ENCODE measurements around the gene RAD51B. TPM values are rescaled to one million over a fixed set of nuclear protein-coding genes. Genes with fewer than 3 reads are reported as not detected.

The RAD51B gene
- total RNA-seq, 1 donor from 2014 or later: 8.9 TPM

DNA sequence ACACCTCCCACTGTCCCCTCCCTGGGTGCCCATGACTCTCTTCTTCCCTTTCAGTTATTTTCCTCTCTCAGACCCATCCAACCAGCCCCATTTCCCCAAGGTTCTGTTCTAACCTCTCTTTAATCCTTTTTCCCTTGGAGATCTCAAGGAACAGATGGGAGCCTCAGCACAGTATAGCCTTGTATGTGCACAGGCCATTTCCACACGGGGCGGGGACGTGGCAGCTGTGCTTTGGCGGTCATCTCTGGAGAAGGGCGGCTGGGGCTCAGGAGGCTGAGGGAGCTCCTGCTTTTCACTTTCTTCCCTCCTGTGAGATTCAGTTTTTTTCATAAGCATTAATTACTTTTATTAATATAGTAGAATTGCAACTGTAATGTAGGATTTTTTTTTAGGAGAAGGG is 761.1 kb downstream of the RAD51B start:
- DNase-seq (ENCODE audit: low read depth in 2 of 2): no peak

DNA sequence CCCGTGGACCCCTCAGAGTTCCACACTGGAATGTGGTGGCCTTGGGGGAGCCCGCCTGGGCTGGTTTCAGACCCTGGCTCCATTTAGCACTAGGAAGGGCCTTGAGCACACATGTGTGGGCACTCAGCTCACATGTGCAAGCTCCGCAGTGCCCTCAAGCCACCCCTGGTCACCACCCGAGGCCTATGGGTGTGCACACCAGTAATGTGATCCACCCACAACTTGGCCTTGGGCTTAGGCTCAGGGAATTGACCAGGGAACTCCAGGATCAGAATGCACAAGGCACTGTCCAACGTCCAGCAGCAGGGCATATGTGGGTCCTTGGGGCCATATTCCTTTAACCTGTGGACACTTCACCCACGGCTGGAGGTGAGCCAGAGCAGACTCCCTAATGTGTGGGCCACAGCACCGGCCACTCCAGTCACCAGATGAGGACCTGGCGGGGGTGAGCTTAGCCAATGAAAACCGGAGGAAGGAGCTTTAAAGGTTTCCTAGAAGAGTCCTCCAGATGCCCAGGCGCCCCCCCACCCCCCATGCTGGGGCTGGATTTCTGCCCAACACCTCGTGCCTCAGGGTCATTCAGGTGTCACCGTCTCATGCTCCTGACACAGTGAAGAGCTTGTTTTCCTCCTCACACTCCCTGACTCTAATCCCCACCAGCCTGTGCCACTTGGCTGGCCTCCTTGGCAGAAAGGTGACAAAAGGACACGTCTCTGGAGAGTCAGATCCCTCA is 764.1 kb downstream of the RAD51B start:
- no peak for DNase-seq (ENCODE audit: low read depth in 2 of 2)

DNA sequence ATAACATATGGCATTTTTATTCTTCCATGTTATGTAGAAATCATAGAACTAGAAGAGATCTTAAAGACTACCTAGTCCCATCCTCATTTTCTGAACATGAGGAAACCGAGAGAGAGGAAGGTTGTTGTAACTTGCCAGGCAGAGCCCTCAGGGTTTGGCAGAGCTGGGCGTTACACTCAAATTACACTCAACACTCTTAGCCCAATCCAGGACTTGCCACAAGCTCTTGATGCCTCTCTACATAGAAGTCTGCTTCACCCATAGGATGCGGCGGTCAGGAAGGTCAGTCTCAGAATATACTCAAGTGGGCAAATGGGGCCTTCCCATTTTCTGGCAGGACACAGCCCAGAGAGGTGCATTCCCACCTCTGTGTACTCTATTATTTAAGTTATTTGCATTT is 765.2 kb downstream of the RAD51B start:
- DNase-seq (ENCODE audit: low read depth in 2 of 2): no peak

DNA sequence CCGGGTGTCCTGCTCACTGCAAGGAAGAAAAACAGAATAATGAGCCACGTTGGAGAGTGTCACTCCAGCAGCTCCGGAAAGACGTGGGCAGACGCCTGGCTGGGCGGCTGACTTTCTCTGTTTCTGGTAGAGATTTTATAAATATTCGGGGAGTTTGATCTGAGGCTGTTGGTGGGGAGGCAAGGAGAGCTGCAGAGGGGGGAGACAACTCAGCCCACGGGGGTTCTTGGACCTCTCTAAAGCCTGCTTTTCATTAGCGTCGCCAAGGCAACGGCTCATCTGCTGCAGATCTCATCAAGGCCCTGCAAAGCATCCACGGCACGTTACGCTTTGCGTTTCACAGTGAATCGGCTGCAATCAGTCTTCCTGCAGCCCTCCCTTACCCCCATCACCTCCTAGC is 766.1 kb downstream of the RAD51B start:
- no peak for DNase-seq (ENCODE audit: low read depth in 2 of 2)

DNA sequence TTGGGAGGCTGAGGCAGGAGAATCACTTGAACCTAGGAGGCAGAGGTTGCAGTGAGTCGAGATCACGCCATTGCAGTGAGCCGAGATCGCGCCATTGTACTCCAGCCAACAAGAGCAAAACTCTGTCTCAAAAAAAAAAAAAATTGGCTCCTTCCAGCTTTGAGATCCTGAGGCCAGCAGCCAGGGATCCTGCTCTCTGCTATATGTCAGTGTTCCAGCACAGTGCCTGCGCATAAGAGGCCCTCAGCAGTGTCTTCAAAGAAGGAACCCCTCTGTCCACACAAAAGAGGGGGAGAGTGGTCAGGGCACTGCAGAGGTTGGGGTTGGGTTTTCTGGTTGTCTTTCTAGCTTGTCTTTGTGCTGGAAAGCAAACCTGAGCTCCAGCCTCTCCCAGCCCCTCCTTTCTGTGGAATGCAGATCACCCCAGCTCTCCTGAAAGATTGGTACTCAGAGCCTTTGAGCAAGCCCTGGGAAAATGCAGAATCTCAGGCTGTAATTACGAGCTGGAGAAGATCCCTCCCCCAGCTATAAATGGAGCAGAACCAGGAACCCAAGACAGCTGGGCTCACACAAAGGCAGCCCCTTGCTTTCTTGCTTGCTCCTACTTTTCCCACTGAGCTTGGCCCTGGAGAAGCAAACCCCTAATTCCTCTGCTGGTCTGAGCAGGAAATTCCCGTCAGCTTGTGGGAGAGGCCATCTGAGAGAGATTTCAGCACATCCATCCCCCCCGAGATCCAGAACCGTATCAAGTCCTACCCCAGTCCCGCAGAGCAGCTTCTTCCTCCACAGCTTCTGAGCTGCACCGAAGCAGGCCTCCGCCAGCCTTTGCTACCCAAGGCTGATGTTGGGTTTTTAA is 767.5 kb downstream of the RAD51B start:
- no peak for DNase-seq (ENCODE audit: low read depth in 2 of 2)

DNA sequence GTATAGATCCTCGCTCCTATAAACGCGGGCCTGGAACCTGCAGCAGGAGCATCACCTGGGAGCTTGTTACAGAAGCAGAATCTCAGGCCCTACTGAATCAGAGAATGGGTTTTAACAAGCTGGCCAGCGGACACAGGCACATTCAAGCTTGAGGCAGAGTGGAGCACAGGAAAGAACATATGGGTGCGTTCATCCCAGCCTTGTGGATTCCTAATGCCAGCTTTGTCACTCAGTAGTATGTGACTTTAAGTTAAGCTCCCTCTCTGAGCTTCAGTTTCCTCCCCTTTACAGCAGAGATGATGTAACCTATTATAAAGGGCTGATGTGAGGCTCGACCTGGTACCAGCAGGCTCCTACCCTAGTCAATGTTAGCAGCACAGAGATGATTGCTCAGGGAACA is 768.4 kb downstream of the RAD51B start:
- DNase-seq (ENCODE audit: low read depth in 2 of 2): no peak

DNA sequence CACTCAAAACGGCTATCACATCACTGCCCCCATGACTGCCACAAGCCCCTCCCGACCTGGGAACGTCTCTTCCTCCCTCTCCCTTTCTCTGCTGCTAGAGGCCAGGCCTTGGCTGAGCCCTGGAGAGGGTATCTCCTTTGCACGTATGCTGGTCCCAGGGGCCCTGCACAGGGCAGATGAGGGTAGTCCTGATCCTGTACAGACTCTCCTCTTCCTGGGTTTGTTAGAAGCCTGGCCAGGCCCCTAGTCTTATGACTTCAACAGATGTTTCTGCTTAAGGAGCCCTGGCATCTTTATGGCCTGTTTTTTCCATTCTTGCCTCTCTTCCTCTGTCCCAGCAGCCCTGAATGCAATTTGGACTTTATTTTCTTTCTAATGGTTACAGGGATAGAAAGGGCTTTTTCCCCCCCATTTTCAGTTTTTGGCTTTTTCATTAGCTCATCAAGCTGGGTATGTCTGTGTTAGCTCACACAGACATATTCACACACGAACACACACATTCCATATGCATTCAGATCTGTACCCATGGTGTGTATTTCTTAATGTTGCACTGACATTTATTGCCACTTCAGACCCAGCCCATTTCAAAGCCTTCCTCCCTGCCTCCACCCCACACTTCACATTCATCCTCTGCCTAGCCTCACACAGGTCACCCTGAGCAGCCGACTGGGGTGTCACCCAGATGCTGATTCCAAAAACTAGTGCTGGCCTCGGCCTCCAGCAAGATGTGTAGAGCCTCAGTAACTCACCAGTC is 770.0 kb downstream of the RAD51B start:
- no peak for DNase-seq (ENCODE audit: low read depth in 2 of 2)

DNA sequence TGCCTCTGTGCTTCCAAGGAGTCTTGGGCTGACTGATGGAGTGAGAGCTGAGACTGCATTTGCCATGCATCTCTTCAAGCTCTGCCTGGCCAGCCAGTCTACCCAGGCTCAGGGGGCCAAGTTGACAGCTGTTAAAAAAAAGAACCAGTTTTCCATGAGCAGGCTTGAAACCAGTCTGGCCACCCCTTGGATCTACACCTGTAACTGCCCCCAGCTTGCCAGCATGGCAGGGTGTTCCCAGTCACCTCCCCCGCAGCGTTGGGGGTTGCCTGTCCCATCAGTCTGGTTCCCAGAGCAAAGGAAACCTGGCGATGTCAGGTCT is 770.6 kb downstream of the RAD51B start:
- no peak for DNase-seq (ENCODE audit: low read depth in 2 of 2)

DNA sequence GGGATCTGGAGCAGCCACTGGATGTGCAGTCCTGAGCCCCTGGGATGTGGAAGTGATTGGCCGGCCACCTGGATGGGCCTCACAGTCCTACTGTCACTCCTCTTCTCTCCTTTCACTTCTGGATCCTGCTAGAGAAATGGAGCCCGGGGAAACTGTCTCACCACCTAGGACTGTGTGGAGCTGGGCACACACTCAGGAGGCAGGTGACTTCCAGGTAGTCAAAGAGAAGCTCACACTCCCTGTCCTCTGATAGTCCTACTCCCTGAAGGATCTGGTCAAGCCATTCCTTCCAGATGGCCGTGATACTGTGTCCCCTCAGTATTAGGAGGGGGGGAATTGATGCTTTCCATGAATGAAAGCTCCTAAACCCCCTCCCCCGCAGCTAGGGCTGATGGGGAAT is 772.2 kb downstream of the RAD51B start:
- DNase-seq (ENCODE audit: low read depth in 2 of 2): no peak

DNA sequence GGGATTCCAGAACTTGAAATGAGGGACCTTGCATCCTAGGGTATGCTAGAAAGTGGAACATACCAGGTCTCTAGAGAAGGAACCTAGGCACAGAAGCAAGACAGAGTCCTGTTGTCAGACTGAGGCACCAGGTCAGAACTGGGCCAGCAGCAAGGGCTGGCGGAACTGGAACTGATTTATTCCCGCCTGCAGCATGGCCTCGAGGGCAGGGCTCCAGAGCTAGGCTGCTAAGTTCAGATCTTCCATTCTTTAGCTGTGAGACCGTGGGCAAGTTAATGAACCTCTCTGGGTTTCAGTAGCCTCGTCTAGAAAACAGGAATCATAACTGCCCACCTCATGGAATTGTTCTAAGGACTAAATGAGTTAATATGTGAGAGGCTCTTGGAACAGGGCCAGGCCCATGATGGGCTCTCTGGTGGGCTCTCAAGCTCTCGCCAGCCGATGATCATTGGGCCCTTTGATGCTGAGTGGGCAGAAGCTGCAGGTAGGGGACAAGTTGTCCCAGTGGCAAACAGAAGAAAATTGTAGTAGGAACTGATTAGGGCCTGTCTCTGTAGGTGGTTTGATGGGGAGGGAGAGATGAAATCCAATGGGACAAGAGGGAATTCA is 773.5 kb downstream of the RAD51B start:
- DNase-seq (ENCODE audit: low read depth in 2 of 2): no peak

DNA sequence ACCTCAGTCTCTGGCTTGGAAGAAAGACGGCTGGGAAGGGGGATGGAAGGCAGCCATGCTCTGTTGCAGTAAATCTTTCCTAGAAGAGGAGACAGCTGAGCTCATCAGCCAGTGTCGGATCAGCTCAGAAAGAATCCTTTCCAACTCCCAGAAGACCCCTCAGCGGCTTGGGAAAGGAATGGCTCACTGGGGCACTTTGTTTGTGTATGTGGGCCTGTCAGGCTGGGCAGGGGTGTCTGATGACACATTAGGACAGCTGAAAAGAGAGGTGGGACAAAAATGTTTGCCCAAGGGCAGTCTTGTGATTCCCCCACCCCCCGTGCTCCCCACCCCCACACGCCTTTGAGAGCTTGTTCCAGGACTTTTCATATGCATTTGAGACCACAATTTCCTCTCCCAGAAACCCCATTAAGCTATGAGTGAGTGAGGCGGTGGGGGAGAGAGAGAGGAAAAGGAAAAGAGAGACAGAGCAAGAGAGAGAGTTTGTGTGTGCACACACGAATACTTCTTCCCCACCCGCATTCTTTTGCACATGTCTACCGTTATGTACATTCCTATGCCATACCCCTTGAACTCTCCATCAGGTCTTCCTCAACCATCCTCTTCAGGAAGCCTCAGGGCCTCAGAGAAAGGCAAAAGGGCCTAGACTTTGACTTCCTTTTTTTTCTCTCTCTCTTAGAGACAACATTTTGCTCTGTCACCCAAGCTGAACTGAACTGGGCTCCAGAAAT is 774.4 kb downstream of the RAD51B start:
- no peak for DNase-seq (ENCODE audit: low read depth in 2 of 2)

DNA sequence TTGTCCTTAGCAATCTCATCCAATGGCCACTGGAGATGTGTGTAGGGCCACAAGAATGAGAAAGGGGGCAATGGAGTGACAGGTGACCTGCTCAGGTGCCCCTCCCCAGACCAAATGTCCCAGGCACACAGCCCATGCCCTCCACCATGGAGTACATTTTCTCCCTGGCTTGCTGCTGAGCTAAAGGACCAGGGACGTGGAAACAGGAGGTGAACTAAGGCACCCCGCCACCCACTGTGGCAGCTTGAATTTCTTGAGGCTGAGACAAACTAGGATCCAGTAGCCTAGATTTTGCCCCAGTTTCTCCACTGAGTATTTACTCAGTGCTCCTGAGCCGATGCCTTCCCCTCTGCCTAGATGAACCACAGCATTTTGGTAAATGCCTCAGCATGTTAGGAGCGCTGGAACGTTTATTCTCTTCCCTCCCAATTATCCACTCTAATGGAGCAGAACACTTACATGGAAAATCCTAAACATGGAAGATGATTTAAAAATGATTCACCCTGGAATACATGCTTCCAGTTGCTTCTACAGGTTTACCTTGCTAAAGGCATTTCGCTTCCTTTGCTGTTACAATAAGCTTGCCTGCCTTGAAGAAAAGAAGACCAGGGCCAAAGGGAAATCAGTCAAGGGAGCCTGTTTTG is 775.3 kb downstream of the RAD51B start:
- no peak for DNase-seq (ENCODE audit: low read depth in 2 of 2)

DNA sequence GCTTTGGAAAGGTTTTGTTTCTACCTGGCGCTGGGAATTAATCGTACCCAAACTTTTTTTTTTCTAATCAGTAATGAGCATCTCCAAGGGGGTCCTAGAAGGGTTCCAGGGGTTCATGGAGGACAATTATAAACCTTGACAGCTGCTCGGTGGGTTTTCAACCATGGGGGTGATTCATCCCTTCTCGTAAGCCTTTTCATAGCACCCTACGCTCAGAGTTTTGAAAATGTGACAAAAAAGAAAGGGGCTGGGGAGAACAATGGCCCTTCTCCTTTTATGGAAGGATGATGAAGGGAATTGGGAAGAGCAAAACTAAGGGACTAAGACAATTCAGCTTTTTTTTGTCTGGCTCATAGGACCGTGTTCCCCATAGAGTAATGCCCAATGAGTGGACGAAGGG is 776.6 kb downstream of the RAD51B start:
- DNase-seq (ENCODE audit: low read depth in 2 of 2): no peak

DNA sequence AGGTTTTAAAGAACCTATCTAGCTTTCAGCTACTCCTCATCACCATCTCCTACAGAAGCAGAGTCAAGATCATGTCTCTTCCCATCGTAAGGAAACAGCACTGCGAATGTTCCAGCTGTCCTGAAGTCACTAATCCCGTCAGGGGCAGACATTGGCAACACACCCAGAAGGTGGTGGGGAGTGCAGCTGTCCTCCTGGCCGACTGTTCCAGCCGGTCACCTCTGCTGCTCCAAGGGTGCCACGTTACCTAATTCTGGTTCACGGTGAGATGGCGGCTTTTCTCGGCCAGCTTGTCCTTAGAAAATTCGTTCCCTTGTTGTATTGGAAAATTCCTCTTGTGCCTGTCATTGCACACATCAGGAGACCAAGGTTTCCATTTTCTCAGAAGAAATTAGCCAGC is 777.1 kb downstream of the RAD51B start:
- DNase-seq (ENCODE audit: low read depth in 2 of 2): no peak

DNA sequence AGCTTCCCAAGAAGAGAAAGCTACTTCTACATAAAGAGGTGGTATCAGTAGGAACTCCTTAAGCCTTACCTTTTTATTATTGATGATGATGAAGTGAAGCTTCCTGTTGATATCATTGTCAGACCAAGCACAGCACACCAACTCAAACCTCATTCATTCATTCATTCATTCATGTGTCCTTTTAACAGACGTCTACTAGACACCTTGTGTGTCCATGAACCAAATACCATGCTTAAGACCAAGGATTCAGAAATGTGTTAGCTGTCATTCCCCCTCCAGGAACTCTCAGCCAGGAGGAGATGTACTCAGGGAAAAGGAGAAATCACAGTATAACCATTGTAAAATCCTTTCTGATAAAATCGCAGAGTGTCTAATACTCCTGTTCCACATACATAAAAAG is 778.5 kb downstream of the RAD51B start:
- DNase-seq (ENCODE audit: low read depth in 2 of 2): no peak

DNA sequence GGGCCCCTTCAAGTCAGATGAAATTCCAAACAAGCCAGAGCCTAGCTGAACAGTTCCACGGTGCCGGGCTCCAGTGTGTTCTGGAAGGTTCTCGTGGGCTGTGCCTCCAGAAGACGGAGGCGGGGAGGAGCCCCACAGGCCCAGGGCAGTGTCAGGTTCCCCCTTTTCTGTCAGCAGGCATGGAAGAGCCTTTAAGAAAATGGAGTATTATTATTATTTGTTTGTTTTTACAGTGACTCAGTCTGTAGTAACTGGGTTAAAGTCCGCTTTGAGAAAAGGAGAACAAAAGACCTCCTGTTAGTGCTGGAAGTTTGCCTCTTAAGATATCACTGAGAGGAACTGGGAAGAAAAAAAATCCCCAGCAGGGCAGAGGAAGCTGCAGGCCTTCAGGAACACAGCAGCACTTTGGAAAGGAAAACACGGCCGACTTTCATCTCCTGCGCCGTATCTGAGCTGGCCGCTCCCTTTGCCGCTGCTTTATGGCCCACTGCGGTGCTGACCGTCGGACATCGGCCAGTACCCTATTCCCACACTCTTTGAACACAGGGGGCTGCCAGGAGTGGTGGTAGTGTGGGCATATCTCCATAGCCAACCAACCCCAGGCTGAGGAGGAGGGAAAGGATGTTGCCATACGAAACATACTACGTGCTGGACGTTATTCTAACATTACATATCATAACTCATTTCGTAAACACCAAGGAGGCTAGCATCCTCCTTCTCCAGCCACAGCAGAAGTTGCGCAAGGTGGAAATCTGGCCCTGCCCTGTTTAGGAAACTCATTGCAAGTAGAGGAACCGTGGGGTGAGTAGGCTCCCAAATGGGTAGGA is 779.3 kb downstream of the RAD51B start:
- DNase-seq (ENCODE audit: low read depth in 2 of 2): peak; percentile 36 to 95

DNA sequence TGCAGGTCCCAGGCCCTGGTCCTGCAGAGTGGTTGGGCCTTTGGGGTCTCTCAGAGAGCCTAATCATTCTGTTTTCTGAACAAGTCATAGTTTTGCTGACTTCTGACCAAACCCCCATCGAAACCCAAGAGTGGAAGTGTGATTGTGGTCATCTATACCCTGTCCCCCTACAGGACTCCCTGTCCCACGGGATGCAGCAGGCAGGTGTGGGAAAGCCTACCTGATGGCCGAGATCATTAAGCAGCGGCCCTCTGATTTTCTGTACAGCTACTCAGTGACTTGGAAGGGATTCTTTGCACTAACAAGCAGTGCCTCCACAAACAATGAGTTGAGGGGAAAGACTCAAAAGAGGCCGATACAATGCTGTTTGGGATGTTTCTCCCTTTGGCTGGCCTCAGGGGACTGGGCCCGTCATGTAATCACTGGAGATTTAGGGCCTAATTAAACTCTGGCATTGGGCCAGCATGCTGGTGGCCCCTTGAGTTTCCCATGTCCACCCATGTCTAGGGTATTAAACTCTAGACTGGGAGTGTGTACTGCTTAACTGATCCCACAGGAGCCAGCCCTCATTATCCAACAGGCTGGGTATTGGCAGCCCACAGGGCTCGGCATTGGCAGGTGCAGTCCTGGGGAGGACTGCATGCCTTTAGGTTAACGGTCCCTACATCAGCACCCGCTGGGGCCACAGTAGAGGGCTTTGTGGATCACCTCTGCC is 780.5 kb downstream of the RAD51B start:
- no peak for DNase-seq (ENCODE audit: low read depth in 2 of 2)

DNA sequence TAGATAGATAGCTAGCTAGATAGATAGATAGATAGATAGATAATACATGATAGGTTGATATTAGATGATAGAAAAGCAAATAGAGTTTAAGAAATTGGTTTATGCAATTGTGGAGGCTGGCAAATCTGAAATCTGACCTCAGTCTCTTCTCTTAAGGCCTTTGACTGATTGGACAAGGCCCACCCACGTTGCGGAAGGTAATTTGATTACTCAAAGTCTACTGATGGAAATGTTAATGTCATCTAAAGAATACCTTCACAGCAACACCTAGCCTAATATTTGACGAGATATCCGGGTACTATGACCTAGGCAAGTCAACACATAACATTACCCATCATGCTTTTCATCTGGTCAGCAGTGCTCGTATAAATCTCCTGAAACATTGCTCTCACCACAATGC is 782.9 kb downstream of the RAD51B start:
- no peak for DNase-seq (ENCODE audit: low read depth in 2 of 2)

Data from lung microvascular endothelial cell (primary cell).